BJ (cell line): ENCODE results near the gene PRDM12. TPM values are rescaled to one million over a fixed set of nuclear protein-coding genes. Genes with fewer than 3 reads are reported as not detected.

ENCODE experiments used
- CTCF ChIA-PET: fragments of 350-600 bp; formaldehyde crosslinking; extraction: SDS; loops from one replicate; lab custom pipeline; 2021; ENCODE audit warnings: antibody characterized with exemption, inconsistent platforms; lab: Yijun Ruan, JAX
- POLR2A ChIA-PET: fragments of 300-600 bp; sonication (Branson Sonifier 250); formaldehyde crosslinking; extraction: SDS; loops from one replicate; lab custom pipeline; 2021; ENCODE audit warnings: antibody characterized with exemption; lab: Charles Lee
- DNase-seq: peaks from one replicate; pipeline ENCODE4 v3.0.0-alpha.2; 2011; ENCODE audit warnings: low read depth
- H3K27me3 ChIP-seq: 2 replicates; pipeline ENCODE4 v1.6.0; 2011; ENCODE audit warnings: low read length; ENCODE audit not compliant: control insufficient read depth, insufficient read depth
- H3K36me3 ChIP-seq: 2 replicates; pipeline ENCODE4 v1.5.1; 2011; ENCODE audit warnings: low read length; ENCODE audit not compliant: control insufficient read depth, insufficient read depth
- H3K4me3 ChIP-seq: 2 replicates; pipeline ENCODE4 v1.5.1; 2011; ENCODE audit warnings: low read depth, mild to moderate bottlenecking, control low read depth, low read length
- CTCF ChIP-seq: IDR thresholded peaks from 2 replicates; pipeline ENCODE4 v1.5.1; 2011; ENCODE audit warnings: low read depth, mild to moderate bottlenecking, control low read depth, inconsistent platforms, low read length, moderate library complexity; ENCODE audit not compliant: insufficient read depth
- polyA plus RNA-seq: library from polyadenylated mRNA; depleted of rRNA; stranded (reverse); fragments of >200 nt; gene quantifications from 2 replicates; pipeline ENCODE4 v1.2.3, GENCODE V29; 2011

The PRDM12 gene
- polyA plus RNA-seq, 1 experiment, result not detected

GRCh38 chr9:130627051-130627450, 37.3 kb upstream of the PRDM12 start:
- POLR2A ChIA-PET, result no interaction called here
- CTCF ChIA-PET, result interaction anchor here (1.4 to 1.7 kb wide), 2 partner anchors 41 to 57 kb away, joined by 3 to 4 read pairs; no protein-coding TSS in a partner anchor

GRCh38 chr9:130627896-130628792, 36.2 kb upstream of the PRDM12 start:
- Histone ChIP-seq H3K36me3 (peaks cover 44% of the 10 kb centered on the region), H3K4me3 (no peak overlapping the region), H3K27me3 (no peaks in the 10 kb centered on the region)
- no peak for TF ChIP-seq CTCF
- POLR2A ChIA-PET, result no interaction called here
- CTCF ChIA-PET, result interaction anchor here (1.4 to 1.7 kb wide), 2 partner anchors 40 to 56 kb away, joined by 3 to 4 read pairs; no protein-coding TSS in a partner anchor
- no peak for DNase-seq

More at GRCh38 chr9:130627051-130627450, 37.3 kb upstream of the PRDM12 start:
- peaks cover 42% of the 10 kb centered on the region for H3K36me3 ChIP-seq
- no peaks in the 10 kb centered on the region for H3K27me3 ChIP-seq
- DNase-seq, result no peak
- TF ChIP-seq CTCF, result no peak
- no peak overlapping the region for H3K4me3 ChIP-seq

- ChIA-PET CTCF (no interaction called here), POLR2A (no interaction called here)
- no peak for DNase-seq
- Histone ChIP-seq H3K36me3 (peaks cover 53% of the 10 kb centered on the region), H3K4me3 (no peak overlapping the region), H3K27me3 (no peaks in the 10 kb centered on the region)
- no peak for TF ChIP-seq CTCF
Observed at GRCh38 chr9:130629443-130630070, 34.8 kb upstream of the PRDM12 start.

- DNase-seq, result no peak
- CTCF ChIA-PET, result no interaction called here
- peaks cover 54% of the 10 kb centered on the region for H3K36me3 ChIP-seq
- no peak overlapping the region for H3K4me3 ChIP-seq
- TF ChIP-seq CTCF, result no peak
- POLR2A ChIA-PET, result no interaction called here
- no peaks in the 10 kb centered on the region for H3K27me3 ChIP-seq
Observed at GRCh38 chr9:130630071-130630450, 34.3 kb upstream of the PRDM12 start.

GRCh38 chr9:130630506-130631330, 33.7 kb upstream of the PRDM12 start:
- ChIA-PET CTCF (no interaction called here), POLR2A (no interaction called here)
- TF ChIP-seq CTCF, result no peak
- H3K4me3 ChIP-seq, result no peak overlapping the region
- no peaks in the 10 kb centered on the region for H3K27me3 ChIP-seq
- DNase-seq, result no peak
- H3K36me3 ChIP-seq, result peaks cover 52% of the 10 kb centered on the region
